HEK293T (cell line): Measurements from ENCODE around the gene SERPINH1.

Experiments
- HDGF ChIP-seq: fragments of 450-650 bp; IDR thresholded peaks from 2 replicates; pipeline ENCODE4 v1.6.1; 2017; ENCODE audit warnings: antibody characterized with exemption, borderline replicate concordance
- LEF1 ChIP-seq: fragments of 450-650 bp; IDR thresholded peaks from 2 replicates; pipeline ENCODE4 v1.6.1; 2017; ENCODE audit warnings: mild to moderate bottlenecking, borderline replicate concordance
- SP1 ChIP-seq: fragments of 450-650 bp; IDR thresholded peaks from 2 replicates; pipeline ENCODE4 v1.6.1; 2017
- TF ChIP-seq, protein P1 (sequence below): fragments of 450-650 bp; IDR thresholded peaks from 2 replicates; pipeline ENCODE4 v1.6.1; 2016

DNA sequence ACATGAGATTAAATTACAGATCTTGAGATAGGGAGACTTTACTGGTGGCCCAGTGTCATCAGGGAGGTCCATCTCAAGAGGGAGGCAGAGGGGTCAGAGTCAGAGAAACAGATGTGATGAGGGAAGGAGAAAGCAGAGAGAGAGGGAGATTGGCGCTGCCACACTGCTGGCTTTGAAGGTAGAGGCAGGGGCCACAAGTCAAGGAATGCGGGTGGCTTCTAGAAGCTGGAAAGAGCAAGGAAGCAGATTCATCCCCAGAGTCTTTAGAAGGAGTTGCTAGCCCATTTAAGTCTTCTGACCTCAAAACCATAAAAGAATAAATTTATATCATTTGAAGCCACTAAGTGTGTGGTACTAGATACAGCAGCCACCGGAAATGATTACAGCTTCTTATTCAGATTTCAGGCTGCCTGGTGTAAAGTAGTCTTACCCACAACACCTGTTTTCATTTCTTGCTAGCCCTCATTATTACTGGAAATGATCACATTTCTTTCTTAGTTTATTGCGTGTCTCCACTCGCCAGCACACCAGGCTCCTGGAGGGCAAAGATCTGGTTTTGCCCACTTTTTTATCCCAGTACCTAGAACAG, 12.6 kb upstream of the SERPINH1 start:
- TF ChIP-seq HDGF, result no peak
- TF ChIP-seq, protein P1, sequence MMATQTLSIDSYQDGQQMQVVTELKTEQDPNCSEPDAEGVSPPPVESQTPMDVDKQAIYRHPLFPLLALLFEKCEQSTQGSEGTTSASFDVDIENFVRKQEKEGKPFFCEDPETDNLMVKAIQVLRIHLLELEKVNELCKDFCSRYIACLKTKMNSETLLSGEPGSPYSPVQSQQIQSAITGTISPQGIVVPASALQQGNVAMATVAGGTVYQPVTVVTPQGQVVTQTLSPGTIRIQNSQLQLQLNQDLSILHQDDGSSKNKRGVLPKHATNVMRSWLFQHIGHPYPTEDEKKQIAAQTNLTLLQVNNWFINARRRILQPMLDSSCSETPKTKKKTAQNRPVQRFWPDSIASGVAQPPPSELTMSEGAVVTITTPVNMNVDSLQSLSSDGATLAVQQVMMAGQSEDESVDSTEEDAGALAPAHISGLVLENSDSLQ, result no peak
- TF ChIP-seq SP1, result no peak
- TF ChIP-seq LEF1, result no peak
